GM12878 (cell line): ENCODE data around the gene LRRC61. TPM values are rescaled to one million over a fixed set of nuclear protein-coding genes. Genes with fewer than 3 reads are reported as not detected.

Experiments used
- ATAC-seq: fragments of 200-7000 bp; cut with Tn5 transposase; 3 replicates; pipeline ENCODE4 v1.9.1; 2020; ENCODE audit warnings: mild to moderate bottlenecking, moderate library complexity
- BruUV-seq: library from RNA; stranded (reverse); fragments of 400-500 nt; replicated peaks from 2 replicates; lab custom pipeline; 2021; lab: Mats Ljungman, UMichigan
- CTCF ChIA-PET: fragments of 300-600 bp; sonication (Branson Sonifier 250); formaldehyde crosslinking; extraction: SDS; loops from one replicate; lab custom pipeline; 2021; ENCODE audit warnings: inconsistent platforms; lab: Yijun Ruan, JAX
- POLR2A ChIA-PET: fragments of 350-600 bp; formaldehyde crosslinking; extraction: SDS; loops from one replicate; lab custom pipeline; 2021; ENCODE audit warnings: inconsistent platforms; lab: Charles Lee
- RAD21 ChIA-PET: fragments of 300-600 bp; sonication (Branson Sonifier 250); formaldehyde crosslinking; loops from one replicate; lab custom pipeline; 2023; ENCODE audit warnings: antibody characterized with exemption; ENCODE audit not compliant: unreplicated experiment; lab: Charles Lee
- SMC1A ChIA-PET: fragments of 300-600 bp; sonication (Branson Sonifier 250); formaldehyde crosslinking; loops from one replicate; lab custom pipeline; 2023; ENCODE audit not compliant: unreplicated experiment, uncharacterized antibody; lab: Charles Lee
- DNase-seq: peaks from one replicate; pipeline ENCODE4 v3.0.0-alpha.2; 2011; ENCODE audit warnings: low read depth, low spot score
- FAIRE-seq: peaks from 3 replicates; lab custom pipeline; 2011; peaks lifted over from hg19 to GRCh38; lab: Jason Lieb, UNC
- H2AFZ ChIP-seq: 2 replicates; pipeline ENCODE4 v1.6.0; 2011; ENCODE audit warnings: low read depth, low read length, control low read depth; ENCODE audit not compliant: control insufficient read depth
- H3K27ac ChIP-seq: 2 replicates; pipeline ENCODE4 v1.5.1; 2011; ENCODE audit warnings: control low read depth; ENCODE audit not compliant: control insufficient read depth, insufficient read depth
- H3K27me3 ChIP-seq, 2 experiments: replicated peaks in 1 of 2; 2 replicates each; pipeline versions ENCODE4 v1.6.0 to v1.6.1; 2011; ENCODE audit warnings: low read length in 1 of 2; ENCODE audit not compliant: control insufficient read depth in 2 of 2, insufficient read depth in 2 of 2
- H3K36me3 ChIP-seq, 2 experiments: 2 replicates each; pipeline ENCODE4 v1.5.1; 2011; ENCODE audit warnings: low read length in 1 of 2; ENCODE audit not compliant: control insufficient read depth in 2 of 2, insufficient read depth in 2 of 2
- H3K4me1 ChIP-seq: 2 replicates; pipeline ENCODE4 v1.6.1; 2011; ENCODE audit warnings: mild to moderate bottlenecking, low read length, moderate library complexity, mixed read lengths; ENCODE audit not compliant: control insufficient read depth, insufficient read depth
- H3K4me2 ChIP-seq: 2 replicates; pipeline ENCODE4 v1.6.0; 2011; ENCODE audit warnings: control low read depth; ENCODE audit not compliant: control insufficient read depth, insufficient read depth
- H3K4me3 ChIP-seq: fragments of 200-600 bp; sonication (generic); 2 replicates; pipeline ENCODE4 v1.5.1; 2016
- H3K79me2 ChIP-seq: 2 replicates; pipeline ENCODE4 v1.6.0; 2011; ENCODE audit warnings: low read length; ENCODE audit not compliant: control insufficient read depth, insufficient read depth
- H3K9ac ChIP-seq: 2 replicates; pipeline ENCODE4 v1.8.0; 2011; ENCODE audit warnings: low read length, control low read depth, mixed read lengths; ENCODE audit not compliant: control insufficient read depth, insufficient read depth
- H3K9me3 ChIP-seq: replicated peaks from 3 replicates; pipeline ENCODE4 v1.5.1; 2011; ENCODE audit warnings: mild to moderate bottlenecking, low read length; ENCODE audit not compliant: control insufficient read depth, insufficient read depth
- H4K20me1 ChIP-seq: 2 replicates; pipeline ENCODE4 v1.6.0; 2011; ENCODE audit not compliant: control insufficient read depth, insufficient read depth
- WGBS: methylation state at CpG from one replicate; pipeline ENCODE4 v1.1.6; 2016; ENCODE audit warnings: low lambda C conversion rate; ENCODE audit not compliant: insufficient replicate concordance, insufficient coverage; ENCODE audit errors: missing lambda C conversion rate; 5-methylcytosine and 5-hydroxymethylcytosine counted together
- in situ Hi-C: fragments of 300-500 bp; cut with MboI; formaldehyde crosslinking; loops from 9 replicates; pipeline ENCODE4 v1.14.3; 2018; ENCODE audit warnings: mixed read lengths
- intact Hi-C: fragments of 100-400 bp; cut with micrococcal nuclease; formaldehyde crosslinking; loops from one replicate; pipeline ENCODE4 v1.14.2; 2022; ENCODE audit not compliant: unreplicated experiment
- polyA plus RNA-seq, 11 experiments: library from polyadenylated mRNA; depleted of rRNA in 4 of 11; unstranded in 6 of 11; stranded (reverse) in 5 of 11; fragments of >200 nt; fragmentation: Nextera tagmentation in 4 of 11; fragmentation: Illumina TruSeq in 1 of 11; extraction: Ambion mirVana in 4 of 11; extraction: Trizol in 1 of 11; gene quantifications; 1 replicate in 1 of 11; 2 replicates in 10 of 11; pipeline versions ENCODE4 v1.2.1 to v1.2.3, GENCODE V29; 2011 to 2016; ENCODE audit warnings: inconsistent platforms in 2 of 11, missing spikeins in 2 of 11, low read depth in 1 of 11
- total RNA-seq, 4 experiments: library from RNA; depleted of rRNA in 3 of 4; stranded (reverse); fragments of >200 nt in 3 of 4; fragmentation: Illumina TruSeq in 1 of 4; extraction: Trizol in 1 of 4; gene quantifications; 2 replicates each; pipeline versions ENCODE4 v1.2.1 to v1.2.3, GENCODE V29; 2013 to 2021
- TF ChIP-seq, protein P1 (sequence below): IDR thresholded peaks from 2 replicates; pipeline ENCODE4 v1.6.1; 2012; ENCODE audit warnings: low read length, inconsistent platforms
- TF ChIP-seq, protein P2 (sequence below): IDR thresholded peaks from 2 replicates; pipeline ENCODE4 v1.6.1; 2011; ENCODE audit warnings: borderline replicate concordance, low read depth, mild to moderate bottlenecking, moderate library complexity, low read length; ENCODE audit not compliant: insufficient read depth, poor library complexity, severe bottlenecking

Gene LRRC61
- total and polyA plus RNA-seq, 10 of the 15 experiments (the other 5 are each of a cell fraction or from before 2014, with no cell fraction given) = 1.4 to 54.2 (median 21.8) TPM

GRCh38 chr7:150325110-150325611 lies 2.0 kb downstream of the LRRC61 start:
- Histone ChIP-seq H3K4me2 (peak overlapping the region; percentile 12; the same call in 1 of the 2 replicates), H3K27ac (no peak overlapping the region), H4K20me1 (no peaks in the 10 kb centered on the region), H3K36me3 (peaks cover 2 to 17% of the 10 kb centered on the region in 2 experiments), H3K9me3 (no peaks in the 10 kb centered on the region), H3K27me3 (no peaks in the 10 kb centered on the region), H2AFZ (no peak overlapping the region), H3K4me3 (peak overlapping the region; percentile 78; the same call in 1 of the 2 replicates), H3K79me2 (peaks cover 36% of the 10 kb centered on the region), H3K4me1 (peaks cover 9% of the 10 kb centered on the region; the same call in 1 of the 2 replicates), H3K9ac (no peak overlapping the region)
- ATAC-seq = no peak
- RAD21 ChIA-PET = interaction anchor here (1.1 kb wide), 1 partner anchor 35 kb away, joined by 4 read pairs; no protein-coding TSS in a partner anchor
- in situ Hi-C loops = no loop called here
- no TSS peak for BruUV-seq
- intact Hi-C loops = no loop called here
- DNase-seq = no peak
- FAIRE-seq = no peak
- POLR2A ChIA-PET = interaction anchor here (1.2 to 1.4 kb wide), 3 partner anchors 12 to 81 kb away, joined by 3 to 5 read pairs (median 4); no protein-coding TSS in a partner anchor
- CTCF ChIA-PET = interaction anchor here (0.9 to 2.3 kb wide), 5 partner anchors 30 to 93 kb away, joined by 3 to 5 read pairs (median 4); no protein-coding TSS in a partner anchor
- TF ChIP-seq, protein P1, sequence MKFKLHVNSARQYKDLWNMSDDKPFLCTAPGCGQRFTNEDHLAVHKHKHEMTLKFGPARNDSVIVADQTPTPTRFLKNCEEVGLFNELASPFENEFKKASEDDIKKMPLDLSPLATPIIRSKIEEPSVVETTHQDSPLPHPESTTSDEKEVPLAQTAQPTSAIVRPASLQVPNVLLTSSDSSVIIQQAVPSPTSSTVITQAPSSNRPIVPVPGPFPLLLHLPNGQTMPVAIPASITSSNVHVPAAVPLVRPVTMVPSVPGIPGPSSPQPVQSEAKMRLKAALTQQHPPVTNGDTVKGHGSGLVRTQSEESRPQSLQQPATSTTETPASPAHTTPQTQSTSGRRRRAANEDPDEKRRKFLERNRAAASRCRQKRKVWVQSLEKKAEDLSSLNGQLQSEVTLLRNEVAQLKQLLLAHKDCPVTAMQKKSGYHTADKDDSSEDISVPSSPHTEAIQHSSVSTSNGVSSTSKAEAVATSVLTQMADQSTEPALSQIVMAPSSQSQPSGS = no peak
- TF ChIP-seq, protein P2, sequence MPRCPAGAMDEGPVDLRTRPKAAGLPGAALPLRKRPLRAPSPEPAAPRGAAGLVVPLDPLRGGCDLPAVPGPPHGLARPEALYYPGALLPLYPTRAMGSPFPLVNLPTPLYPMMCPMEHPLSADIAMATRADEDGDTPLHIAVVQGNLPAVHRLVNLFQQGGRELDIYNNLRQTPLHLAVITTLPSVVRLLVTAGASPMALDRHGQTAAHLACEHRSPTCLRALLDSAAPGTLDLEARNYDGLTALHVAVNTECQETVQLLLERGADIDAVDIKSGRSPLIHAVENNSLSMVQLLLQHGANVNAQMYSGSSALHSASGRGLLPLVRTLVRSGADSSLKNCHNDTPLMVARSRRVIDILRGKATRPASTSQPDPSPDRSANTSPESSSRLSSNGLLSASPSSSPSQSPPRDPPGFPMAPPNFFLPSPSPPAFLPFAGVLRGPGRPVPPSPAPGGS = peak; percentile 28
- SMC1A ChIA-PET = interaction anchor here (2.0 to 3.4 kb wide), 2 partner anchors 41 to 45 kb away, joined by 7 to 9 read pairs; no protein-coding TSS in a partner anchor
- 98% methylated on average over 10 of the region's 10 CpGs for WGBS
